OCI-LY1 (cell line): ENCODE measurements around the gene TMEM100.

Experiments used
- H2AFZ ChIP-seq: fragments of 200-600 bp; sonication (generic), shearing (Covaris generic); 2 replicates; pipeline ENCODE4 v1.6.0; 2014; ENCODE audit warnings: antibody characterized with exemption, mild to moderate bottlenecking, low read length
- H3F3A ChIP-seq: fragments of 200-600 bp; sonication (generic), shearing (Covaris generic); 2 replicates; pipeline ENCODE4 v1.6.0; 2014; ENCODE audit warnings: mild to moderate bottlenecking, antibody characterized with exemption, low read length, moderate library complexity; ENCODE audit not compliant: insufficient read depth
- H3K27ac ChIP-seq: fragments of 200-600 bp; sonication (generic); 2 replicates; pipeline ENCODE4 v1.5.1; 2014; ENCODE audit warnings: low read length, mixed run types, mild to moderate bottlenecking, low read depth; ENCODE audit not compliant: poor library complexity, severe bottlenecking
- H3K27me3 ChIP-seq: fragments of 200-600 bp; sonication (generic); 2 replicates; pipeline ENCODE4 v1.6.0; 2014; ENCODE audit warnings: antibody characterized with exemption, mild to moderate bottlenecking, low read length, moderate library complexity; ENCODE audit not compliant: insufficient read depth
- H3K36me3 ChIP-seq: fragments of 200-600 bp; sonication (generic); 2 replicates; pipeline ENCODE4 v1.6.1; 2014; ENCODE audit warnings: mild to moderate bottlenecking, antibody characterized with exemption, low read length, moderate library complexity, mixed read lengths; ENCODE audit not compliant: insufficient read depth
- H3K4me1 ChIP-seq: fragments of 200-600 bp; sonication (generic); 2 replicates; pipeline ENCODE4 v1.5.1; 2014; ENCODE audit warnings: mild to moderate bottlenecking, low read length, moderate library complexity; ENCODE audit not compliant: insufficient read depth, severe bottlenecking
- H3K4me2 ChIP-seq: fragments of 200-600 bp; sonication (generic), shearing (Covaris generic); 2 replicates; pipeline ENCODE4 v1.6.1; 2014; ENCODE audit warnings: low read length
- H3K4me3 ChIP-seq: fragments of 200-600 bp; sonication (generic); 2 replicates; pipeline ENCODE4 v1.5.1; 2014; ENCODE audit warnings: low read length, low read depth, mild to moderate bottlenecking, mixed read lengths; ENCODE audit not compliant: poor library complexity, severe bottlenecking
- H3K79me2 ChIP-seq: fragments of 200-600 bp; shearing (Covaris generic); 2 replicates; pipeline ENCODE4 v1.6.1; 2016; ENCODE audit warnings: mixed run types, low read length, mixed read lengths; ENCODE audit not compliant: insufficient read depth
- H3K9ac ChIP-seq: fragments of 200-600 bp; sonication (generic), shearing (Covaris generic); 2 replicates; pipeline ENCODE4 v1.6.1; 2014; ENCODE audit warnings: mild to moderate bottlenecking, low read length, mixed read lengths
- H3K9me2 ChIP-seq: fragments of 200-600 bp; sonication (generic), shearing (Covaris generic); 2 replicates; pipeline ENCODE4 v1.6.1; 2014; ENCODE audit warnings: low read depth, mild to moderate bottlenecking, low read length, mixed read lengths
- H3K9me3 ChIP-seq: fragments of 200-600 bp; shearing (Covaris generic); 2 replicates; pipeline ENCODE4 v1.6.1; 2014; ENCODE audit warnings: low read length, mixed read lengths
- H4K20me1 ChIP-seq: fragments of 200-600 bp; sonication (generic), shearing (Covaris generic); 2 replicates; pipeline ENCODE4 v1.6.0; 2016; ENCODE audit warnings: mild to moderate bottlenecking, low read length; ENCODE audit not compliant: insufficient read depth
- EZH2 ChIP-seq: fragments of 200-600 bp; sonication (generic), shearing (Covaris generic); IDR thresholded peaks from 2 replicates; pipeline ENCODE4 v1.8.0; 2017; ENCODE audit warnings: borderline replicate concordance, mixed run types, mild to moderate bottlenecking, antibody characterized with exemption, low read length, moderate library complexity, mixed read lengths
- TF ChIP-seq, protein P1 (sequence below): fragments of 200-600 bp; sonication (generic), shearing (Covaris generic); IDR thresholded peaks from 2 replicates; pipeline ENCODE4 v1.5.1; 2017; ENCODE audit warnings: mild to moderate bottlenecking, antibody characterized with exemption, low read length, moderate library complexity, mixed read lengths

The TMEM100 gene

GRCh38 chr17:55680686-55681341 lies 41.9 kb downstream of the TMEM100 start:
- no peaks in the 10 kb centered on the region for H3K9me3 ChIP-seq
- no peaks in the 10 kb centered on the region for H3K79me2 ChIP-seq
- no peaks in the 10 kb centered on the region for H4K20me1 ChIP-seq
- no peaks in the 10 kb centered on the region for H3K4me1 ChIP-seq
- H3K9me2 ChIP-seq: no peaks in the 10 kb centered on the region
- H2AFZ ChIP-seq: no peak overlapping the region
- H3K27me3 ChIP-seq: no peaks in the 10 kb centered on the region
- H3K36me3 ChIP-seq: no peaks in the 10 kb centered on the region
- no peak overlapping the region for H3K9ac ChIP-seq
- TF ChIP-seq EZH2: no peak
- TF ChIP-seq, protein P1, sequence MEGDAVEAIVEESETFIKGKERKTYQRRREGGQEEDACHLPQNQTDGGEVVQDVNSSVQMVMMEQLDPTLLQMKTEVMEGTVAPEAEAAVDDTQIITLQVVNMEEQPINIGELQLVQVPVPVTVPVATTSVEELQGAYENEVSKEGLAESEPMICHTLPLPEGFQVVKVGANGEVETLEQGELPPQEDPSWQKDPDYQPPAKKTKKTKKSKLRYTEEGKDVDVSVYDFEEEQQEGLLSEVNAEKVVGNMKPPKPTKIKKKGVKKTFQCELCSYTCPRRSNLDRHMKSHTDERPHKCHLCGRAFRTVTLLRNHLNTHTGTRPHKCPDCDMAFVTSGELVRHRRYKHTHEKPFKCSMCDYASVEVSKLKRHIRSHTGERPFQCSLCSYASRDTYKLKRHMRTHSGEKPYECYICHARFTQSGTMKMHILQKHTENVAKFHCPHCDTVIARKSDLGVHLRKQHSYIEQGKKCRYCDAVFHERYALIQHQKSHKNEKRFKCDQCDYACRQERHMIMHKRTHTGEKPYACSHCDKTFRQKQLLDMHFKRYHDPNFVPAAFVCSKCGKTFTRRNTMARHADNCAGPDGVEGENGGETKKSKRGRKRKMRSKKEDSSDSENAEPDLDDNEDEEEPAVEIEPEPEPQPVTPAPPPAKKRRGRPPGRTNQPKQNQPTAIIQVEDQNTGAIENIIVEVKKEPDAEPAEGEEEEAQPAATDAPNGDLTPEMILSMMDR: no peak
- no peaks in the 10 kb centered on the region for H3F3A ChIP-seq
- no peak overlapping the region for H3K4me2 ChIP-seq
- H3K27ac ChIP-seq: no peak overlapping the region
- no peak overlapping the region for H3K4me3 ChIP-seq

- Histone ChIP-seq H3K36me3 (no peaks in the 10 kb centered on the region), H4K20me1 (no peaks in the 10 kb centered on the region), H3K9me2 (no peaks in the 10 kb centered on the region), H3K79me2 (no peaks in the 10 kb centered on the region), H3K4me1 (no peaks in the 10 kb centered on the region), H3K9ac (no peak overlapping the region), H3F3A (no peaks in the 10 kb centered on the region), H3K9me3 (no peaks in the 10 kb centered on the region), H3K27ac (no peak overlapping the region), H2AFZ (no peak overlapping the region), H3K4me2 (no peak overlapping the region), H3K4me3 (no peak overlapping the region), H3K27me3 (no peaks in the 10 kb centered on the region)
- TF ChIP-seq, protein P1: no peak
- no peak for TF ChIP-seq EZH2
Observed at GRCh38 chr17:55677446-55677845, 45.2 kb downstream of the TMEM100 start.

- H3K9me2 ChIP-seq: no peaks in the 10 kb centered on the region
- H3K4me2 ChIP-seq: no peak overlapping the region
- H3K9ac ChIP-seq: no peak overlapping the region
- H3K79me2 ChIP-seq: no peaks in the 10 kb centered on the region
- H3F3A ChIP-seq: no peaks in the 10 kb centered on the region
- no peak overlapping the region for H3K4me3 ChIP-seq
- H3K27me3 ChIP-seq: no peaks in the 10 kb centered on the region
- TF ChIP-seq EZH2: no peak
- TF ChIP-seq, protein P1: no peak
- H3K4me1 ChIP-seq: no peaks in the 10 kb centered on the region
- no peak overlapping the region for H2AFZ ChIP-seq
- no peaks in the 10 kb centered on the region for H4K20me1 ChIP-seq
- H3K36me3 ChIP-seq: no peaks in the 10 kb centered on the region
- H3K27ac ChIP-seq: no peak overlapping the region
- no peaks in the 10 kb centered on the region for H3K9me3 ChIP-seq
Observed at GRCh38 chr17:55676274-55676673, 46.4 kb downstream of the TMEM100 start.
